GM18907 (cell line): ENCODE results near the gene PMF1.
"Not testable (repeated sequence)": the region's sequence is repeated elsewhere in the genome, so short reads cannot be mapped to it uniquely, and the experiment has no call there.

ENCODE experiments used
- ATAC-seq: cut with Tn5 transposase; IDR thresholded peaks from one replicate; pipeline ENCODE4 v1.9.1; 2021; ENCODE audit warnings: mild to moderate bottlenecking, moderate library complexity; ENCODE audit not compliant: unreplicated experiment

PMF1 gene

GRCh38 chr1:156212833-156213643 is at the start of gene PMF1:
Gene PMF1 (plus strand): TSS chr1:156213007. CDS start chr1:156213016, 9 bp downstream.
- peak; percentile 84 for ATAC-seq

GRCh38 chr1:156163712-156164111 is 49.1 kb upstream of the PMF1 start:
- ATAC-seq: no peak

GRCh38 chr1:156164125-156164831 is 48.5 kb upstream of the PMF1 start:
- ATAC-seq: no peak

GRCh38 chr1:156165083-156165482 is 47.7 kb upstream of the PMF1 start:
- ATAC-seq: no peak

GRCh38 chr1:156167536-156167935 is 45.3 kb upstream of the PMF1 start:
- no peak for ATAC-seq

GRCh38 chr1:156172696-156173470 is 39.9 kb upstream of the PMF1 start:
- no peak for ATAC-seq

- ATAC-seq: no peak
These were observed 36.1 kb upstream of the PMF1 start for GRCh38 chr1:156176610-156177210.

- no peak for ATAC-seq
These were observed 34.7 kb upstream of the PMF1 start for GRCh38 chr1:156177919-156178654.

- ATAC-seq: no peak
These were observed 32.3 kb upstream of the PMF1 start for GRCh38 chr1:156180471-156180870.

- not testable (repeated sequence) for ATAC-seq
These were observed 31.3 kb upstream of the PMF1 start for GRCh38 chr1:156181391-156181924.

GRCh38 chr1:156182010-156182779 is 30.6 kb upstream of the PMF1 start:
- not testable (repeated sequence) for ATAC-seq

GRCh38 chr1:156186347-156187177 is 26.2 kb upstream of the PMF1 start:
- ATAC-seq: not testable (repeated sequence)

GRCh38 chr1:156190265-156190664 is 22.5 kb upstream of the PMF1 start:
- ATAC-seq: not testable (repeated sequence)

- ATAC-seq: no peak
These were observed 21.4 kb upstream of the PMF1 start for GRCh38 chr1:156191292-156191964.

GRCh38 chr1:156193208-156193487 is 19.7 kb upstream of the PMF1 start:
- no peak for ATAC-seq

GRCh38 chr1:156193488-156194299 is 19.1 kb upstream of the PMF1 start, which contains the start of gene SLC25A44:
Gene SLC25A44 (plus strand): TSS chr1:156194104. CDS start chr1:156199848, 5,744 bp downstream.
- peak; percentile 92 for ATAC-seq

GRCh38 chr1:156194300-156194652 is 18.5 kb upstream of the PMF1 start:
- ATAC-seq: peak; percentile 7
